HEK293 (cell line): ENCODE data around the gene BBOF1.

Source experiments
- GLIS2 ChIP-seq: fragments of 450-650 bp; formaldehyde crosslinking; IDR thresholded peaks from 2 replicates; pipeline ENCODE4 v1.5.1; 2016; ENCODE audit warnings: missing biosample characterization, missing genetic modification characterization
- HOXC10 ChIP-seq: sonication (generic); formaldehyde crosslinking; IDR thresholded peaks from 2 replicates; pipeline ENCODE4 v1.8.1; 2023; ENCODE audit warnings: mild to moderate bottlenecking, missing genetic modification reagents
- MYNN ChIP-seq: fragments of 450-650 bp; formaldehyde crosslinking; IDR thresholded peaks from 2 replicates; pipeline ENCODE4 v1.5.1; 2016; ENCODE audit warnings: missing biosample characterization, missing genetic modification characterization, borderline replicate concordance
- PRDM1 ChIP-seq: fragments of 450-650 bp; formaldehyde crosslinking; IDR thresholded peaks from 2 replicates; pipeline ENCODE4; 2016; ENCODE audit warnings: missing biosample characterization, missing genetic modification characterization
- PRDM4 ChIP-seq: fragments of 450-650 bp; formaldehyde crosslinking; IDR thresholded peaks from 2 replicates; pipeline ENCODE4 v1.5.1; 2017; ENCODE audit warnings: missing biosample characterization, missing genetic modification characterization
- ZBTB10 ChIP-seq: fragments of 450-650 bp; formaldehyde crosslinking; IDR thresholded peaks from 2 replicates; pipeline ENCODE4 v1.5.1; 2016; ENCODE audit warnings: missing biosample characterization, missing genetic modification characterization
- ZBTB48 ChIP-seq: fragments of 450-650 bp; formaldehyde crosslinking; IDR thresholded peaks from 2 replicates; pipeline ENCODE4 v1.5.1; 2016; ENCODE audit warnings: missing biosample characterization, missing genetic modification characterization
- ZFP37 ChIP-seq: fragments of 450-650 bp; formaldehyde crosslinking; IDR thresholded peaks from 2 replicates; pipeline ENCODE4 v1.5.1; 2016; ENCODE audit warnings: missing biosample characterization, missing genetic modification characterization
- ZFP41 ChIP-seq: fragments of 450-650 bp; formaldehyde crosslinking; IDR thresholded peaks from 2 replicates; pipeline ENCODE4 v1.5.1; 2016; ENCODE audit warnings: missing biosample characterization, missing genetic modification characterization, borderline replicate concordance
- ZNF114 ChIP-seq: fragments of 450-650 bp; formaldehyde crosslinking; IDR thresholded peaks from 2 replicates; pipeline ENCODE4 v1.5.0; 2017; ENCODE audit warnings: missing biosample characterization, missing genetic modification characterization
- ZNF132 ChIP-seq: fragments of 450-650 bp; formaldehyde crosslinking; IDR thresholded peaks from 2 replicates; pipeline ENCODE4 v1.5.1; 2017; ENCODE audit warnings: missing biosample characterization, missing genetic modification characterization, borderline replicate concordance
- ZNF157 ChIP-seq: fragments of 450-650 bp; formaldehyde crosslinking; IDR thresholded peaks from 2 replicates; pipeline ENCODE4 v1.5.1; 2016; ENCODE audit warnings: missing biosample characterization, missing genetic modification characterization
- ZNF174 ChIP-seq: fragments of 450-650 bp; formaldehyde crosslinking; IDR thresholded peaks from 2 replicates; pipeline ENCODE4 v1.5.0; 2017; ENCODE audit warnings: missing biosample characterization, mild to moderate bottlenecking, missing genetic modification characterization
- ZNF266 ChIP-seq: fragments of 450-650 bp; formaldehyde crosslinking; IDR thresholded peaks from 2 replicates; pipeline ENCODE4 v1.5.1; 2016; ENCODE audit warnings: missing biosample characterization, missing genetic modification characterization, low read depth
- ZNF324 ChIP-seq: fragments of 450-650 bp; formaldehyde crosslinking; IDR thresholded peaks from 2 replicates; pipeline ENCODE4 v1.5.1; 2016; ENCODE audit warnings: missing biosample characterization, missing genetic modification characterization
- ZNF341 ChIP-seq: fragments of 450-650 bp; formaldehyde crosslinking; IDR thresholded peaks from 2 replicates; pipeline ENCODE4; 2016; ENCODE audit warnings: low read depth, missing biosample characterization, missing genetic modification characterization
- ZNF423 ChIP-seq: fragments of 450-650 bp; formaldehyde crosslinking; IDR thresholded peaks from 2 replicates; pipeline ENCODE4 v1.5.1; 2016; ENCODE audit warnings: missing biosample characterization, missing genetic modification characterization
- ZNF433 ChIP-seq: fragments of 450-650 bp; formaldehyde crosslinking; IDR thresholded peaks from 2 replicates; pipeline ENCODE4 v1.5.1; 2016; ENCODE audit warnings: missing biosample characterization, missing genetic modification characterization, low read depth
- ZNF518A ChIP-seq: fragments of 450-650 bp; formaldehyde crosslinking; conservative IDR thresholded peaks from 2 replicates; pipeline ENCODE4 v1.5.1; 2016; ENCODE audit warnings: low read depth, missing biosample characterization, missing genetic modification characterization
- ZNF530 ChIP-seq: fragments of 450-650 bp; formaldehyde crosslinking; IDR thresholded peaks from 2 replicates; pipeline ENCODE4 v1.5.1; 2016; ENCODE audit warnings: low read depth, missing biosample characterization, missing genetic modification characterization
- ZNF544 ChIP-seq: fragments of 450-650 bp; formaldehyde crosslinking; IDR thresholded peaks from 2 replicates; pipeline ENCODE4 v1.5.0; 2017; ENCODE audit warnings: missing biosample characterization, missing genetic modification characterization
- ZNF561 ChIP-seq: fragments of 450-650 bp; IDR thresholded peaks from 2 replicates; pipeline ENCODE4 v1.5.1; 2018; ENCODE audit warnings: missing biosample characterization, missing genetic modification characterization, borderline replicate concordance
- ZNF600 ChIP-seq: fragments of 450-650 bp; formaldehyde crosslinking; IDR thresholded peaks from 2 replicates; pipeline ENCODE4 v1.5.1; 2016; ENCODE audit warnings: missing biosample characterization, missing genetic modification characterization
- ZNF623 ChIP-seq: fragments of 450-650 bp; formaldehyde crosslinking; IDR thresholded peaks from 2 replicates; pipeline ENCODE4 v1.5.1; 2016; ENCODE audit warnings: missing biosample characterization, missing genetic modification characterization
- ZNF768 ChIP-seq: fragments of 450-650 bp; formaldehyde crosslinking; IDR thresholded peaks from 2 replicates; pipeline ENCODE4 v1.5.1; 2018; ENCODE audit warnings: missing biosample characterization, mild to moderate bottlenecking, missing genetic modification characterization
- ZNF837 ChIP-seq: fragments of 450-650 bp; formaldehyde crosslinking; IDR thresholded peaks from 2 replicates; pipeline ENCODE4 v1.5.1; 2016; ENCODE audit warnings: missing biosample characterization, missing genetic modification characterization
- TF ChIP-seq, protein P1 (sequence below): fragments of 450-650 bp; formaldehyde crosslinking; IDR thresholded peaks from 2 replicates; pipeline ENCODE4 v1.5.1; 2016; ENCODE audit warnings: missing biosample characterization, missing genetic modification characterization

BBOF1 gene

GRCh38 chr14:74085047-74085637, 66.0 kb downstream of the BBOF1 start (continued):
- TF ChIP-seq PRDM4 (tag by site-specific recombination) (no peak), GLIS2 (tag by site-specific recombination) (no peak), ZNF341 (tag by site-specific recombination) (no peak), MYNN (tag by site-specific recombination) (no peak), ZNF266 (no peak), ZNF132 (tag by site-specific recombination) (no peak), ZFP37 (tag by site-specific recombination) (no peak), ZNF423 (tag by site-specific recombination) (no peak), ZNF600 (no peak; the same call in 1 of the 2 replicates), ZFP41 (tag by site-specific recombination) (no peak), PRDM1 (tag by site-specific recombination) (no peak), ZBTB48 (tag by site-specific recombination) (0 out of 2 replicates have a peak, but pooled peaks have one; percentile 22), ZNF544 (tag by site-specific recombination) (no peak), ZNF157 (tag by site-specific recombination) (no peak), ZNF561 (tag by site-specific recombination) (no peak), HOXC10 (CRISPR knock-in tag) (no peak), ZNF623 (tag by site-specific recombination) (no peak), ZBTB10 (tag by site-specific recombination) (no peak), ZNF324 (tag by site-specific recombination) (0 out of 2 replicates have a peak, but pooled peaks have one; percentile 55), ZNF518A (tag by site-specific recombination) (no peak; the same call in 1 of the 2 replicates), ZNF114 (no peak), ZNF433 (tag by site-specific recombination) (no peak), ZNF837 (tag by site-specific recombination) (no peak), ZNF768 (tag by site-specific recombination) (no peak), ZNF174 (tag by site-specific recombination) (no peak), ZNF530 (no peak)
- TF ChIP-seq, protein P1, sequence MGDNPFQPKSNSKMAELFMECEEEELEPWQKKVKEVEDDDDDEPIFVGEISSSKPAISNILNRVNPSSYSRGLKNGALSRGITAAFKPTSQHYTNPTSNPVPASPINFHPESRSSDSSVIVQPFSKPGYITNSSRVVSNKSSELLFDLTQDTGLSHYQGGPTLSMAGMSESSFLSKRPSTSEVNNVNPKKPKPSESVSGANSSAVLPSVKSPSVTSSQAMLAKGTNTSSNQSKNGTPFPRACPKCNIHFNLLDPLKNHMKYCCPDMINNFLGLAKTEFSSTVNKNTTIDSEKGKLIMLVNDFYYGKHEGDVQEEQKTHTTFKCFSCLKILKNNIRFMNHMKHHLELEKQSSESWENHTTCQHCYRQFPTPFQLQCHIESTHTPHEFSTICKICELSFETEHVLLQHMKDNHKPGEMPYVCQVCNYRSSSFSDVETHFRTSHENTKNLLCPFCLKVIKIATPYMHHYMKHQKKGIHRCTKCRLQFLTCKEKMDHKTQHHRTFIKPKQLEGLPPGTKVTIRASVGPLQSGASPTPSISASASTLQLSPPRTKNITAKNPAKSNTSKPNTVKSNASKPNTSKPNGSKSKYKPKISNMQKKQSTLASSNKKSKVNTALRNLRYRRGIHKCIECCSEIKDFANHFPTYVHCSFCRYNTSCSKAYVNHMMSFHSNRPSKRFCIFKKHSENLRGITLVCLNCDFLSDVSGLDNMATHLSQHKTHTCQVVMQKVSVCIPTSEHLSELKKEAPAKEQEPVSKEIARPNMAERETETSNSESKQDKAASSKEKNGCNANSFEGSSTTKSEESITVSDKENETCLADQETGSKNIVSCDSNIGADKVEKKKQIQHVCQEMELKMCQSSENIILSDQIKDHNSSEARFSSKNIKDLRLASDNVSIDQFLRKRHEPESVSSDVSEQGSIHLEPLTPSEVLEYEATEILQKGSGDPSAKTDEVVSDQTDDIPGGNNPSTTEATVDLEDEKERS (tag by site-specific recombination) = 0 out of 2 replicates have a peak, but pooled peaks have one; percentile 47
